ENCODE results near the gene PSMB7.

DNA sequence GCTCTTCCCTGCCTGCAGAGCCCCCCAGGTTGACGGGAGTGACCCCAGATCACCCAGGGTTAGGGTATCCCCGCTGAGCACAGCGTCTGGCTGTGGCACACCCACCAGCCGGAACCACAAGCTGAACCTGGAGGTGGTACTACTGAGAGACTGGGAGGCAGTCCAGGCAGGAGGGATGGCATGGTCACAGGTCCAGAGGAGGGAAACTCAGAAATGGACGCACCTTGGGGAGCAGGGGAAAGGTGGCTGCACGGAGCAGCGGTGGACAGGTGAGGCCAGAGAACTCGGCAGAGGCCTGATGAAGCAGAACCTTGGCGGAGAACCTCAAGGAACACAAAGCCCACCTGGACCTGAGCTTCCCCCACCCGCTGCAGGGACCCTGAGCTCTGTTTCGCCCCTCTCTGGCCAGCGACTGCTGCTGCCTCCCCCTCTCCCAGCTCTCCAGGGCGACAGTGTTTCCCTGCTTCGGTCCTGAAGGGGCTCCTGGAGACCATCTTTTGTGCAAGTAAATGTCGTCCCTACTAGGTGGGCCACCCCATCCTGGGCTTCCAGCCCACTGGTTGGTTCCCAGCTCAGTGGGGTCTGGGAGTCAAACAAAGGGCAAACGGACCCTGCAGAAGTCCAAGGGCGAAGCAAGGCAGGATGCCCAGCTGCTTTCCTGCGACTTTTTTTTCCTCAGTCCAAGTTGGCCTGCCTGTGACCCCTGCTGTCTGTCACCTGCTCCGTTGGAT is 35.9 kb upstream of the PSMB7 start:
- TF ChIP-seq, protein P1, sequence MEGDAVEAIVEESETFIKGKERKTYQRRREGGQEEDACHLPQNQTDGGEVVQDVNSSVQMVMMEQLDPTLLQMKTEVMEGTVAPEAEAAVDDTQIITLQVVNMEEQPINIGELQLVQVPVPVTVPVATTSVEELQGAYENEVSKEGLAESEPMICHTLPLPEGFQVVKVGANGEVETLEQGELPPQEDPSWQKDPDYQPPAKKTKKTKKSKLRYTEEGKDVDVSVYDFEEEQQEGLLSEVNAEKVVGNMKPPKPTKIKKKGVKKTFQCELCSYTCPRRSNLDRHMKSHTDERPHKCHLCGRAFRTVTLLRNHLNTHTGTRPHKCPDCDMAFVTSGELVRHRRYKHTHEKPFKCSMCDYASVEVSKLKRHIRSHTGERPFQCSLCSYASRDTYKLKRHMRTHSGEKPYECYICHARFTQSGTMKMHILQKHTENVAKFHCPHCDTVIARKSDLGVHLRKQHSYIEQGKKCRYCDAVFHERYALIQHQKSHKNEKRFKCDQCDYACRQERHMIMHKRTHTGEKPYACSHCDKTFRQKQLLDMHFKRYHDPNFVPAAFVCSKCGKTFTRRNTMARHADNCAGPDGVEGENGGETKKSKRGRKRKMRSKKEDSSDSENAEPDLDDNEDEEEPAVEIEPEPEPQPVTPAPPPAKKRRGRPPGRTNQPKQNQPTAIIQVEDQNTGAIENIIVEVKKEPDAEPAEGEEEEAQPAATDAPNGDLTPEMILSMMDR (IDR thresholded peaks at IDR 0.05): no peak
- no peak for TF ChIP-seq POLR2A (IDR thresholded peaks at IDR 0.05)
